Measurements from ENCODE around the gene MYD88.

The MYD88 gene

GRCh38 chr3:38122712-38123290, 15.7 kb upstream of the MYD88 start:
- no peak overlapping the region for H3K4me3 ChIP-seq (ENCODE audit: low read depth, low read length)
- no peak for TF ChIP-seq CTCF (IDR thresholded peaks at IDR 0.05; ENCODE audit: borderline replicate concordance, insufficient read depth, low read depth, low read length)

GRCh38 chr3:38124324-38125122, 13.9 kb upstream of the MYD88 start:
- no peak for TF ChIP-seq CTCF (IDR thresholded peaks at IDR 0.05; ENCODE audit: borderline replicate concordance, insufficient read depth, low read depth, low read length)
- no peak overlapping the region for H3K4me3 ChIP-seq (ENCODE audit: low read depth, low read length)

GRCh38 chr3:38125305-38126120, 12.9 kb upstream of the MYD88 start:
- H3K4me3 ChIP-seq (ENCODE audit: low read depth, low read length) = no peak overlapping the region
- no peak for TF ChIP-seq CTCF (IDR thresholded peaks at IDR 0.05; ENCODE audit: borderline replicate concordance, insufficient read depth, low read depth, low read length)

GRCh38 chr3:38126121-38126892, 12.2 kb upstream of the MYD88 start:
- no peak for TF ChIP-seq CTCF (IDR thresholded peaks at IDR 0.05; ENCODE audit: borderline replicate concordance, insufficient read depth, low read depth, low read length)

GRCh38 chr3:38127611-38128302, 10.7 kb upstream of the MYD88 start:
- no peak overlapping the region for H3K4me3 ChIP-seq (ENCODE audit: low read depth, low read length)
- no peak for TF ChIP-seq CTCF (IDR thresholded peaks at IDR 0.05; ENCODE audit: borderline replicate concordance, insufficient read depth, low read depth, low read length)

More at GRCh38 chr3:38126121-38126892, 12.2 kb upstream of the MYD88 start:
- H3K4me3 ChIP-seq (ENCODE audit: low read depth, low read length) = no peak overlapping the region

GRCh38 chr3:38128303-38128655, 10.2 kb upstream of the MYD88 start:
- no peak overlapping the region for H3K4me3 ChIP-seq (ENCODE audit: low read depth, low read length)
- TF ChIP-seq CTCF (IDR thresholded peaks at IDR 0.05; ENCODE audit: borderline replicate concordance, insufficient read depth, low read depth, low read length) = no peak
